GM10248 (cell line): ENCODE results near the gene KCNMA1.

Source experiments
- CTCF ChIA-PET: fragments of 300-600 bp; sonication (Branson Sonifier 250); formaldehyde crosslinking; extraction: SDS; loops from one replicate; lab custom pipeline; 2021; ENCODE audit warnings: antibody characterized with exemption; lab: Yijun Ruan, JAX
- POLR2A ChIA-PET: fragments of 350-650 bp; sonication (Branson Sonifier 250); formaldehyde crosslinking; extraction: SDS; loops from one replicate; lab custom pipeline; 2020; ENCODE audit warnings: antibody characterized with exemption; lab: Yijun Ruan, JAX
- DNase-seq: peaks from one replicate; pipeline ENCODE4 v3.0.0; 2012; ENCODE audit errors: extremely low spot score
- TF ChIP-seq, protein P1 (sequence below): IDR thresholded peaks from 2 replicates; pipeline ENCODE4 v1.5.1; 2012; ENCODE audit warnings: mild to moderate bottlenecking, low read depth; ENCODE audit errors: extremely low read depth, missing control alignments, control extremely low read depth

Gene KCNMA1

DNA sequence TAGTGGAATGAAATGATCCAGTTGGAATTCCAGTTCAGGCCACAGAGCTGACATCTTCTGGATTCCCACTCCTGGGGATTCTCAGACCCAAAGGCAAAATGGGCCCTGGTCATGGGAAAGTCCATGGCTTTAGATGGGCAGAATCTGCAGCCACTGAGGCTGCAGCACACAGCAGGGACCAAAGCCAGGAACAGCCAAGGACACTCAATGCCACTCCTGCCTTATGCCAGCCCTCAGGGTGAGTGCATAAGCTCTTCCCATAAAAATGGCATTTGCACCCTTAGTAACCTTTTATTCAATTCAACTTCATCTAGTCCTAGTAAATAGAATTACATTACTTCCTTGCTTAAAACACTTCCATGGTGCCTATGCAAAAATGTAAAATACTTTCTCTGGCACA lies 274.4 kb downstream of the KCNMA1 start:
- ChIA-PET POLR2A (no interaction called here), CTCF (interaction anchor here (0.8 to 1.0 kb wide), 2 partner anchors 9 to 10 kb away, joined by 3 to 4 read pairs; no protein-coding TSS in a partner anchor)
- TF ChIP-seq, protein P1, sequence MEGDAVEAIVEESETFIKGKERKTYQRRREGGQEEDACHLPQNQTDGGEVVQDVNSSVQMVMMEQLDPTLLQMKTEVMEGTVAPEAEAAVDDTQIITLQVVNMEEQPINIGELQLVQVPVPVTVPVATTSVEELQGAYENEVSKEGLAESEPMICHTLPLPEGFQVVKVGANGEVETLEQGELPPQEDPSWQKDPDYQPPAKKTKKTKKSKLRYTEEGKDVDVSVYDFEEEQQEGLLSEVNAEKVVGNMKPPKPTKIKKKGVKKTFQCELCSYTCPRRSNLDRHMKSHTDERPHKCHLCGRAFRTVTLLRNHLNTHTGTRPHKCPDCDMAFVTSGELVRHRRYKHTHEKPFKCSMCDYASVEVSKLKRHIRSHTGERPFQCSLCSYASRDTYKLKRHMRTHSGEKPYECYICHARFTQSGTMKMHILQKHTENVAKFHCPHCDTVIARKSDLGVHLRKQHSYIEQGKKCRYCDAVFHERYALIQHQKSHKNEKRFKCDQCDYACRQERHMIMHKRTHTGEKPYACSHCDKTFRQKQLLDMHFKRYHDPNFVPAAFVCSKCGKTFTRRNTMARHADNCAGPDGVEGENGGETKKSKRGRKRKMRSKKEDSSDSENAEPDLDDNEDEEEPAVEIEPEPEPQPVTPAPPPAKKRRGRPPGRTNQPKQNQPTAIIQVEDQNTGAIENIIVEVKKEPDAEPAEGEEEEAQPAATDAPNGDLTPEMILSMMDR, result no peak

DNA sequence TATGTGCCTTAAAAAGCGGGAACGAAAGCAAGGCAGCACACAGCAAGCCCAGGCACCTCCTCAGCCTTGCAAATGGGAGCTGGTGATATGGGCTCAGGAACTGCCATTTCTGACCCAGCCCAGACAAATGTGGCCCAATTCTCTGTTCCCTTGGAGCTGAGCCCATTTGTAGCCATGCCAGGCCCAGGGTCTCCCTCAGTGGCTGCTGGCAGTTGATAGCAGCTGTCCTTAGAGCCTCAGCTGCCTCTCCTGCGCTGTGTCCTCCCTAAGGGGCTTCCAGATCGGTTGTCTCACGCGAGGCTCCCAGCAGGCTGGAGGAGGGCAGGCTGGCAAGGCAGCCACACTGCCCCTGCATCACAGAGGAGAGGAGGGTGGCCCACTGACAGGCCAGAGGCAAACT lies 275.8 kb downstream of the KCNMA1 start:
- ChIA-PET CTCF (interaction anchor here (1.1 kb wide), 1 partner anchor 16 kb away, joined by 4 read pairs; no protein-coding TSS in a partner anchor), POLR2A (no interaction called here)

More for the DNA sequence above, 274.4 kb downstream of the KCNMA1 start:
- DNase-seq, result no peak

DNA sequence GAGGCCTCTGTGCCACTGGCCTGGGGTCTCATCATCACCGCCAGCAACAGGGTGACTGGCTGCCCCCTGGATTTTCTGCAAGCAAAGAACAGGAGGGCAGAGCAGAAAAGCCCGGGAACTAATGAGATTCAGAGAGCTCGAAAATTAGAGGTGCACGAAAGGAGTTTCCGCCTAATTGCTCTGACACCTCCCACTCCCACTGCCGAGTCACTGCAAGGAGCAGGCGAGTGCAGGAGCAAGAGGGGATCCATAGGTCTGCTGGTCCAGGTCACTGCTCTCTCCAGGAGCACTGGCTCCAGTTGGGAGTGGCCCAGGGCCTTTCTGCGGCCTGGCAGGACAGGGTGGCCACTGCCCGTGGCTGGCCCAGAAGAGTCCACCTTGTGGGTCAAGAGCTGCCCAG lies 276.2 kb downstream of the KCNMA1 start:
- DNase-seq, result no peak
- ChIA-PET CTCF (interaction anchor here (1.1 kb wide), 1 partner anchor 17 kb away, joined by 4 read pairs; no protein-coding TSS in a partner anchor), POLR2A (no interaction called here)
- TF ChIP-seq, protein P1, result no peak

More for the DNA sequence above, 275.8 kb downstream of the KCNMA1 start:
- TF ChIP-seq, protein P1, result no peak
- no peak for DNase-seq

DNA sequence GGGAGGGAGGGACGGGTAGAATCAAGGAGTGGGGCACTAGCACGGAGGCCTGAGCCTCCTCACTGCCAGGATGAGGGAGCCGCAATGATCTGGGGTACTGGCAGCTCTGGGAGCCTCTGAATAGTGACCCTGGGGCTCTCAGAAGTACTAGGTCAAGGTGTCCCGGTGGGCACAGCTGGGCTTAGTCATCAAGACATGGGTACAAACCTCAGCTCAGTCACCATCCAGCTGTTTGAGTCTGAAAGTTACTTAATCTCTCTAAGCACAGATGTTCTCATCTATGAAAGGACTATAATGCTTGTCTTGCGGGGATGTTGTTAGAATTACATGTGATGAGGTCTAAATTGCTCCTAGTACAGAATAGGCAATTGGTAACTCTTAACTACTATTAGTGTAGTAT lies 276.8 kb downstream of the KCNMA1 start:
- POLR2A ChIA-PET, result no interaction called here
- no peak for DNase-seq
- TF ChIP-seq, protein P1, result no peak
- CTCF ChIA-PET, result no interaction called here

DNA sequence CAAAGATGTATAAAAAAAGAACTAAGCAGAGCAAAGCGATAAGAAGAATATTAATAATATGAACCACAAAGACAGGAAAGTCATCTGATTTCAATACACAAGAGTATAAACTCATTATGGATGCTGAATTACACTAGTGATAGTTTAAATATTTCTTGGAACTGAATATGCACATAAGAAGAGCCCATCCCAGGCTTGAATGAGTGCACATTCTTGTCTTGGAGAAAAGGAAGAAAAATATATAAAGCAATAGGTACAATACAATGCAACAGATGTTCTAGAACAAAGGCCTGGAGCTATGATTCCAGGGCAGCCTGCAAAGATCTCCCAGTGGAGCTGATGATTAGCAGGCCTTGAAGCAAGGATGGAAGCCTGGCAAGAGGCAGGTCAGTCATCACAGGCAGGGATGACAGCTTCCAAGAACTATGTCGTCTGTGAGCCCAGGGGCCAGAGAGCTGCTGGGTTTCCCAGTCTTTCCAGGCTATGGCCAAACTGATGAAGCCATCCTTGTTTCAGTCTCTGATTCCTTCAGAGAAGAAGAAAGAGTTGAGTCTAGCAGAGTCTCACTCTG lies 277.6 kb downstream of the KCNMA1 start:
- CTCF ChIA-PET, result interaction anchor here (1.0 kb wide), 1 partner anchor 15 kb away, joined by 3 read pairs; no protein-coding TSS in a partner anchor
- TF ChIP-seq, protein P1, result no peak
- DNase-seq, result no peak
- POLR2A ChIA-PET, result no interaction called here

DNA sequence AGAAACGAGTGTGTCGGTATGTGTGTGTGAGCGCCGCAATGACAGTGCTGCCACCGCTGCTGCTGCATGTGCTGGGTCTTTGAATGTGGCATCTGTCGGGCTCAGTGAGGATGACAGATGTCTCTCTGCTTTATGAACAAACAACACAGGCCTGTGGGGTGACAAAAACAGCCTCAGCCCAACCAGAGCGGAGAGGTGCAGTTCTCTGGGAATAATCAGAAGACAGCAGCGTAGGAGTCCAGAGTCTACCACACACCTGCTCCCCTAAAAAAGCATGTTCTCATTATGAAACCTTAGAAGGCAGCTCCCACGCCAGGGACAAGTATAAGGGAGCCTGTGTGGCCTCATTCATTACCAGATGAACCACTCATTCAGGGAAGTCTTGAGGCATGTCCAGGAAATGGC lies 278.3 kb downstream of the KCNMA1 start:
- TF ChIP-seq, protein P1, result no peak
- DNase-seq, result no peak
- ChIA-PET POLR2A (no interaction called here), CTCF (no interaction called here)
